Chondrocyte (in vitro differentiated cells): Measurements from ENCODE around the gene HDAC9. TPM values are rescaled to one million over a fixed set of nuclear protein-coding genes. Genes with fewer than 3 reads are reported as not detected.
A peak's percentile ranks its signal among the peaks of the same experiment; 100 is the strongest.

Experiments
- DNase-seq: peaks from one replicate; pipeline ENCODE4 v3.0.0; 2021; ENCODE audit warnings: mixed read lengths, low spot score
- H3K27ac Mint-ChIP-seq: one replicate; pipeline ENCODE4 v1.8.0; 2021; ENCODE audit warnings: mild to moderate bottlenecking, moderate library complexity, mixed read lengths; ENCODE audit not compliant: unreplicated experiment
- H3K27me3 Mint-ChIP-seq: 2 replicates; pipeline ENCODE4 v1.8.0; 2021; ENCODE audit warnings: low read depth, mixed read lengths
- H3K36me3 Mint-ChIP-seq: 2 replicates; pipeline ENCODE4 v1.8.0; 2021; ENCODE audit warnings: low read depth, mixed read lengths
- H3K4me1 Mint-ChIP-seq: 2 replicates; pipeline ENCODE4 v1.8.0; 2021; ENCODE audit warnings: low read depth, mild to moderate bottlenecking, mixed read lengths
- H3K4me3 Mint-ChIP-seq: one replicate; pipeline ENCODE4 v1.8.0; 2021; ENCODE audit warnings: mild to moderate bottlenecking, moderate library complexity, mixed read lengths; ENCODE audit not compliant: unreplicated experiment
- H3K9me3 Mint-ChIP-seq: 2 replicates; pipeline ENCODE4 v1.8.0; 2021; ENCODE audit warnings: low read depth, mixed read lengths
- CTCF ChIP-seq: fragments of 200-600 bp; sonication (generic); IDR thresholded peaks from 2 replicates; pipeline ENCODE4 v1.5.0; 2021; ENCODE audit warnings: antibody characterized with exemption, mild to moderate bottlenecking, moderate library complexity
- total RNA-seq: library from RNA; stranded (reverse); gene quantifications from 3 replicates; pipeline ENCODE4 v1.2.1, GENCODE V29; 2021

The HDAC9 gene
- total RNA-seq, 1 donor from 2014 or later: 5.9 TPM

GRCh38 chr7:18656362-18656761 is 160.8 kb downstream of the HDAC9 start:
- H3K4me1 Mint-ChIP-seq: peaks cover 9% of the 10 kb centered on the region
- DNase-seq: no peak
- no peaks in the 10 kb centered on the region for H3K36me3 Mint-ChIP-seq
- no peaks in the 10 kb centered on the region for H3K9me3 Mint-ChIP-seq
- no peak overlapping the region for H3K27ac Mint-ChIP-seq
- no peaks in the 10 kb centered on the region for H3K27me3 Mint-ChIP-seq
- TF ChIP-seq CTCF: no peak
- no peak overlapping the region for H3K4me3 Mint-ChIP-seq

- H3K4me3 Mint-ChIP-seq: no peak overlapping the region
- no peak for DNase-seq
- H3K27me3 Mint-ChIP-seq: no peaks in the 10 kb centered on the region
- H3K36me3 Mint-ChIP-seq: no peaks in the 10 kb centered on the region
- no peaks in the 10 kb centered on the region for H3K9me3 Mint-ChIP-seq
- no peak for TF ChIP-seq CTCF
- H3K4me1 Mint-ChIP-seq: peaks cover 7% of the 10 kb centered on the region
- H3K27ac Mint-ChIP-seq: no peak overlapping the region
Measured at GRCh38 chr7:18659746-18660145, 164.2 kb downstream of the HDAC9 start.

- Mint-ChIP-seq H3K27ac (no peak overlapping the region), H3K36me3 (no peaks in the 10 kb centered on the region), H3K4me3 (no peak overlapping the region), H3K27me3 (no peaks in the 10 kb centered on the region), H3K9me3 (no peaks in the 10 kb centered on the region), H3K4me1 (peaks cover 14% of the 10 kb centered on the region)
- TF ChIP-seq CTCF: no peak
- no peak for DNase-seq
Measured at GRCh38 chr7:18663321-18663720, 167.8 kb downstream of the HDAC9 start.

- Mint-ChIP-seq H3K4me3 (no peak overlapping the region), H3K27me3 (no peaks in the 10 kb centered on the region), H3K36me3 (no peaks in the 10 kb centered on the region), H3K4me1 (peaks cover 14% of the 10 kb centered on the region), H3K27ac (no peak overlapping the region), H3K9me3 (no peaks in the 10 kb centered on the region)
- DNase-seq: peak; percentile 72
- peak; percentile 89 for TF ChIP-seq CTCF
Measured at GRCh38 chr7:18666107-18666728, 170.7 kb downstream of the HDAC9 start.

GRCh38 chr7:18667466-18667865 is 171.9 kb downstream of the HDAC9 start:
- Mint-ChIP-seq H3K9me3 (no peaks in the 10 kb centered on the region), H3K27me3 (no peaks in the 10 kb centered on the region), H3K36me3 (no peaks in the 10 kb centered on the region), H3K4me3 (no peak overlapping the region), H3K4me1 (peaks cover 14% of the 10 kb centered on the region), H3K27ac (peak overlapping the region; percentile 9)
- TF ChIP-seq CTCF: no peak
- DNase-seq: no peak
